HG03196 (cell line): ENCODE measurements around the gene KCNH1.
"Not testable (repeated sequence)": the region's sequence is repeated elsewhere in the genome, so short reads cannot be mapped to it uniquely, and the experiment has no call there.

Source experiments
- ATAC-seq: cut with Tn5 transposase; IDR thresholded peaks from one replicate; pipeline ENCODE4 v1.9.1; 2021; ENCODE audit not compliant: unreplicated experiment

The KCNH1 gene

GRCh38 chr1:211111351-211111750, 22.6 kb downstream of the KCNH1 start:
- no peak for ATAC-seq

- no peak for ATAC-seq
These were observed 32.5 kb downstream of the KCNH1 start for GRCh38 chr1:211101481-211101880.

GRCh38 chr1:211099393-211099792, 34.6 kb downstream of the KCNH1 start:
- no peak for ATAC-seq

- ATAC-seq, result no peak
These were observed 38.6 kb downstream of the KCNH1 start for GRCh38 chr1:211095381-211095780.

GRCh38 chr1:211092955-211093354, 41.0 kb downstream of the KCNH1 start:
- no peak for ATAC-seq

- ATAC-seq, result no peak
These were observed 42.1 kb downstream of the KCNH1 start for GRCh38 chr1:211091867-211092266.

GRCh38 chr1:211089536-211089935, 44.4 kb downstream of the KCNH1 start:
- ATAC-seq, result no peak

GRCh38 chr1:211088156-211088555, 45.8 kb downstream of the KCNH1 start:
- ATAC-seq, result no peak

- ATAC-seq, result no peak
These were observed 51.1 kb downstream of the KCNH1 start for GRCh38 chr1:211082824-211083223.

GRCh38 chr1:211081447-211081846, 52.5 kb downstream of the KCNH1 start:
- not testable (repeated sequence) for ATAC-seq

- no peak for ATAC-seq
These were observed 65.0 kb downstream of the KCNH1 start for GRCh38 chr1:211068976-211069375.

- ATAC-seq, result no peak
These were observed 67.1 kb downstream of the KCNH1 start for GRCh38 chr1:211066781-211067384.

- ATAC-seq, result not testable (repeated sequence)
These were observed 92.1 kb downstream of the KCNH1 start for GRCh38 chr1:211041838-211042237.

- no peak for ATAC-seq
These were observed 96.9 kb downstream of the KCNH1 start for GRCh38 chr1:211037095-211037494.

- ATAC-seq, result no peak
These were observed 97.4 kb downstream of the KCNH1 start for GRCh38 chr1:211036381-211037060.

GRCh38 chr1:211035821-211036380, 98.0 kb downstream of the KCNH1 start:
- no peak for ATAC-seq

GRCh38 chr1:211033921-211034525, 99.9 kb downstream of the KCNH1 start:
- ATAC-seq, result no peak

- ATAC-seq, result no peak
These were observed 109.0 kb downstream of the KCNH1 start for GRCh38 chr1:211024901-211025300.

- ATAC-seq, result no peak
These were observed 114.7 kb downstream of the KCNH1 start for GRCh38 chr1:211019266-211019665.

GRCh38 chr1:211018690-211019089, 115.3 kb downstream of the KCNH1 start:
- no peak for ATAC-seq

- no peak for ATAC-seq
These were observed 116.8 kb downstream of the KCNH1 start for GRCh38 chr1:211017075-211017718.

- no peak for ATAC-seq
These were observed 119.7 kb downstream of the KCNH1 start for GRCh38 chr1:211014275-211014674.
